Measurements from ENCODE around the gene SYNJ2BP.

DNA sequence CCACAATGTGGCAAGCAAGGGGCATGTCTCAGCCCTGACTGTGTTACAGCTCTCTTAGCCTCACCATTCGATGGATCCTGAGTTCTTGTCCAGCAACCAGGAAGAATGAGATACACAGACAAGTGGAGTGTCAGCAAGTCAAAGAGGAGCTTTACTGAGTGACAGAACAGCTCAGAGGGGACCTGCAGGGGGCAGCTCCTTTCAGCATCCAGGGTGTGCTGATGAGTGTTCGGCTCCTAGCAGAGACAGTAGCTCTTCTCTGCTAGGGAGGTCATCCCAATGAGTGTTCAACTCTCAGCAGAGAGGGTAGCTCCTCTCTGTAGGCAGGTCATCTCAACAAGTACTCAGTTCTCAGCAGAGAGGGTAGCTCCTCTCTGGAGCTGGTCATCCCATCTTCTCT, 19.1 kb downstream of the SYNJ2BP start:
- TF ChIP-seq ZBTB7A (IDR thresholded peaks at IDR 0.05; ENCODE audit: low read depth) (no peak), EGR1 (IDR thresholded peaks at IDR 0.05) (no peak)
- TF ChIP-seq, protein P1, sequence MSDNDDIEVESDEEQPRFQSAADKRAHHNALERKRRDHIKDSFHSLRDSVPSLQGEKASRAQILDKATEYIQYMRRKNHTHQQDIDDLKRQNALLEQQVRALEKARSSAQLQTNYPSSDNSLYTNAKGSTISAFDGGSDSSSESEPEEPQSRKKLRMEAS (IDR thresholded peaks at IDR 0.05): no peak
- TF ChIP-seq, protein P2, sequence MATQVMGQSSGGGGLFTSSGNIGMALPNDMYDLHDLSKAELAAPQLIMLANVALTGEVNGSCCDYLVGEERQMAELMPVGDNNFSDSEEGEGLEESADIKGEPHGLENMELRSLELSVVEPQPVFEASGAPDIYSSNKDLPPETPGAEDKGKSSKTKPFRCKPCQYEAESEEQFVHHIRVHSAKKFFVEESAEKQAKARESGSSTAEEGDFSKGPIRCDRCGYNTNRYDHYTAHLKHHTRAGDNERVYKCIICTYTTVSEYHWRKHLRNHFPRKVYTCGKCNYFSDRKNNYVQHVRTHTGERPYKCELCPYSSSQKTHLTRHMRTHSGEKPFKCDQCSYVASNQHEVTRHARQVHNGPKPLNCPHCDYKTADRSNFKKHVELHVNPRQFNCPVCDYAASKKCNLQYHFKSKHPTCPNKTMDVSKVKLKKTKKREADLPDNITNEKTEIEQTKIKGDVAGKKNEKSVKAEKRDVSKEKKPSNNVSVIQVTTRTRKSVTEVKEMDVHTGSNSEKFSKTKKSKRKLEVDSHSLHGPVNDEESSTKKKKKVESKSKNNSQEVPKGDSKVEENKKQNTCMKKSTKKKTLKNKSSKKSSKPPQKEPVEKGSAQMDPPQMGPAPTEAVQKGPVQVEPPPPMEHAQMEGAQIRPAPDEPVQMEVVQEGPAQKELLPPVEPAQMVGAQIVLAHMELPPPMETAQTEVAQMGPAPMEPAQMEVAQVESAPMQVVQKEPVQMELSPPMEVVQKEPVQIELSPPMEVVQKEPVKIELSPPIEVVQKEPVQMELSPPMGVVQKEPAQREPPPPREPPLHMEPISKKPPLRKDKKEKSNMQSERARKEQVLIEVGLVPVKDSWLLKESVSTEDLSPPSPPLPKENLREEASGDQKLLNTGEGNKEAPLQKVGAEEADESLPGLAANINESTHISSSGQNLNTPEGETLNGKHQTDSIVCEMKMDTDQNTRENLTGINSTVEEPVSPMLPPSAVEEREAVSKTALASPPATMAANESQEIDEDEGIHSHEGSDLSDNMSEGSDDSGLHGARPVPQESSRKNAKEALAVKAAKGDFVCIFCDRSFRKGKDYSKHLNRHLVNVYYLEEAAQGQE (IDR thresholded peaks at IDR 0.05; ENCODE audit: low read depth): no peak

Measured in Ishikawa (cell line).